Adipocyte (in vitro differentiated cells): Measurements from ENCODE around the gene ECHS1.

Experiments
- DNase-seq: peaks from one replicate; pipeline ENCODE4 v3.0.0-alpha.2; 2015; ENCODE audit warnings: low read depth
- H3K27me3 ChIP-seq: replicated peaks from 2 replicates; pipeline ENCODE4 v1.7.0; 2013; ENCODE audit warnings: mild to moderate bottlenecking, low read length, moderate library complexity; ENCODE audit not compliant: control insufficient read depth, insufficient read depth
- H3K36me3 ChIP-seq: 2 replicates; pipeline ENCODE4 v1.7.0; 2013; ENCODE audit warnings: low read length, mild to moderate bottlenecking, moderate library complexity; ENCODE audit not compliant: control insufficient read depth, insufficient read depth, severe bottlenecking
- H3K4me1 ChIP-seq: 2 replicates; pipeline ENCODE4 v1.7.0; 2013; ENCODE audit warnings: mild to moderate bottlenecking, low read length, moderate library complexity; ENCODE audit not compliant: control insufficient read depth, insufficient read depth
- H3K4me3 ChIP-seq: 2 replicates; pipeline ENCODE4 v1.7.0; 2013; ENCODE audit warnings: mild to moderate bottlenecking, low read length, moderate library complexity
- H3K9ac ChIP-seq: 2 replicates; pipeline ENCODE4 v1.7.0; 2013; ENCODE audit warnings: mild to moderate bottlenecking, low read length, moderate library complexity
- H3K9me3 ChIP-seq: 2 replicates; pipeline ENCODE4 v1.7.0; 2013; ENCODE audit warnings: mild to moderate bottlenecking, low read length, moderate library complexity; ENCODE audit not compliant: control insufficient read depth

ECHS1 gene

GRCh38 chr10:133354672-133355240 lies 18.4 kb downstream of the ECHS1 start:
- H3K9ac ChIP-seq, result no peak overlapping the region
- peaks cover 20% of the 10 kb centered on the region for H3K27me3 ChIP-seq
- no peak for DNase-seq
- no peaks in the 10 kb centered on the region for H3K9me3 ChIP-seq
- no peak overlapping the region for H3K4me3 ChIP-seq
- no peaks in the 10 kb centered on the region for H3K36me3 ChIP-seq
- H3K4me1 ChIP-seq, result no peaks in the 10 kb centered on the region

GRCh38 chr10:133353988-133354605 lies 19.1 kb downstream of the ECHS1 start:
- no peaks in the 10 kb centered on the region for H3K9me3 ChIP-seq
- H3K4me1 ChIP-seq, result no peaks in the 10 kb centered on the region
- no peak for DNase-seq
- H3K36me3 ChIP-seq, result no peaks in the 10 kb centered on the region
- peaks cover 27% of the 10 kb centered on the region for H3K27me3 ChIP-seq
- H3K4me3 ChIP-seq, result no peak overlapping the region
- no peak overlapping the region for H3K9ac ChIP-seq

GRCh38 chr10:133353202-133353959 lies 19.8 kb downstream of the ECHS1 start:
- no peak for DNase-seq

GRCh38 chr10:133351408-133352318 lies 21.5 kb downstream of the ECHS1 start:
- H3K9ac ChIP-seq, result no peak overlapping the region
- no peak overlapping the region for H3K4me3 ChIP-seq
- no peak for DNase-seq

More at GRCh38 chr10:133353202-133353959, 19.8 kb downstream of the ECHS1 start:
- H3K36me3 ChIP-seq, result no peaks in the 10 kb centered on the region
- no peak overlapping the region for H3K4me3 ChIP-seq
- H3K9ac ChIP-seq, result no peak overlapping the region
- H3K9me3 ChIP-seq, result no peaks in the 10 kb centered on the region
- H3K27me3 ChIP-seq, result peaks cover 28% of the 10 kb centered on the region
- H3K4me1 ChIP-seq, result no peaks in the 10 kb centered on the region

GRCh38 chr10:133350950-133351329 lies 22.2 kb downstream of the ECHS1 start:
- DNase-seq, result no peak
- no peaks in the 10 kb centered on the region for H3K36me3 ChIP-seq
- H3K9ac ChIP-seq, result no peak overlapping the region

More at GRCh38 chr10:133351408-133352318, 21.5 kb downstream of the ECHS1 start:
- no peaks in the 10 kb centered on the region for H3K9me3 ChIP-seq
- H3K36me3 ChIP-seq, result no peaks in the 10 kb centered on the region
- H3K27me3 ChIP-seq, result peaks cover 28% of the 10 kb centered on the region
- no peaks in the 10 kb centered on the region for H3K4me1 ChIP-seq

GRCh38 chr10:133350283-133350949 lies 22.7 kb downstream of the ECHS1 start:
- Histone ChIP-seq H3K27me3 (peaks cover 32% of the 10 kb centered on the region), H3K4me1 (no peaks in the 10 kb centered on the region), H3K9me3 (no peaks in the 10 kb centered on the region), H3K9ac (no peak overlapping the region), H3K36me3 (no peaks in the 10 kb centered on the region), H3K4me3 (no peak overlapping the region)
- no peak for DNase-seq

More at GRCh38 chr10:133350950-133351329, 22.2 kb downstream of the ECHS1 start:
- Histone ChIP-seq H3K4me1 (no peaks in the 10 kb centered on the region), H3K9me3 (no peaks in the 10 kb centered on the region), H3K27me3 (peaks cover 28% of the 10 kb centered on the region), H3K4me3 (no peak overlapping the region)

GRCh38 chr10:133349577-133350011 lies 23.6 kb downstream of the ECHS1 start:
- H3K9me3 ChIP-seq, result no peaks in the 10 kb centered on the region
- DNase-seq, result no peak
- H3K9ac ChIP-seq, result no peak overlapping the region
- no peaks in the 10 kb centered on the region for H3K36me3 ChIP-seq
- no peaks in the 10 kb centered on the region for H3K4me1 ChIP-seq
- no peak overlapping the region for H3K4me3 ChIP-seq
- H3K27me3 ChIP-seq, result peaks cover 40% of the 10 kb centered on the region

GRCh38 chr10:133349160-133349568 lies 24.0 kb downstream of the ECHS1 start:
- Histone ChIP-seq H3K4me3 (no peak overlapping the region), H3K36me3 (no peaks in the 10 kb centered on the region), H3K27me3 (peaks cover 44% of the 10 kb centered on the region), H3K9me3 (no peaks in the 10 kb centered on the region), H3K4me1 (no peaks in the 10 kb centered on the region), H3K9ac (no peak overlapping the region)
- DNase-seq, result no peak

GRCh38 chr10:133347710-133348517 lies 25.2 kb downstream of the ECHS1 start:
- DNase-seq, result no peak
- H3K9ac ChIP-seq, result no peak overlapping the region
- H3K36me3 ChIP-seq, result no peaks in the 10 kb centered on the region
- no peaks in the 10 kb centered on the region for H3K4me1 ChIP-seq
- H3K9me3 ChIP-seq, result no peaks in the 10 kb centered on the region
- H3K27me3 ChIP-seq, result peaks cover 49% of the 10 kb centered on the region
- no peak overlapping the region for H3K4me3 ChIP-seq

- no peaks in the 10 kb centered on the region for H3K36me3 ChIP-seq
Observed at GRCh38 chr10:133346413-133346812, 26.7 kb downstream of the ECHS1 start.

More at GRCh38 chr10:133346413-133346812, 26.7 kb downstream of the ECHS1 start:
- no peaks in the 10 kb centered on the region for H3K4me1 ChIP-seq
- H3K9me3 ChIP-seq, result no peaks in the 10 kb centered on the region
- H3K27me3 ChIP-seq, result peaks cover 39% of the 10 kb centered on the region
- no peak for DNase-seq
- H3K9ac ChIP-seq, result no peak overlapping the region
- no peak overlapping the region for H3K4me3 ChIP-seq
